ENCODE results near the gene NEUROD6.

Gene NEUROD6

DNA sequence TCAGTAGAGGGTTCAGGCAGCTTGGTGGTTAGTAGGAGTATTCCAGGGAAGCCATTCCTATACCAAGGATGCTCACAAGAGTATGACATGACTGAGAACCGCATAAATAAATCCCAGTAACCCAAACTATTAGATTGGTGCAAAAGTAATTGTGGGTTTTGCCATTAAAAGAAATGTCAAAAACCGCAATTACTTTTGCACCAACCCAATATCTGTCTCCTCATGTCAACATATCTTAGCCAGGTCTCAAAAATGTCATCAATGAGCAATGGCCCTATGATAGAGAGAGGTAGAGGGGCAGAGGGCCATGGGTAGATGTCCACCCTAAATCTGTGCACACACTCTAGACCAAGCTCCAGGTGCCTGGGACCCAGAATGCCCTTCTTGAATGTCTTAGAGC lies 23.6 kb downstream of the NEUROD6 start:
- DNase-seq, result no peak
- TF ChIP-seq POLR2A (IDR thresholded peaks at IDR 0.05; ENCODE audit: low read length), result no peak
- no peak for TF ChIP-seq GATA1 (IDR thresholded peaks at IDR 0.05; ENCODE audit: low read depth, low read length)

DNA sequence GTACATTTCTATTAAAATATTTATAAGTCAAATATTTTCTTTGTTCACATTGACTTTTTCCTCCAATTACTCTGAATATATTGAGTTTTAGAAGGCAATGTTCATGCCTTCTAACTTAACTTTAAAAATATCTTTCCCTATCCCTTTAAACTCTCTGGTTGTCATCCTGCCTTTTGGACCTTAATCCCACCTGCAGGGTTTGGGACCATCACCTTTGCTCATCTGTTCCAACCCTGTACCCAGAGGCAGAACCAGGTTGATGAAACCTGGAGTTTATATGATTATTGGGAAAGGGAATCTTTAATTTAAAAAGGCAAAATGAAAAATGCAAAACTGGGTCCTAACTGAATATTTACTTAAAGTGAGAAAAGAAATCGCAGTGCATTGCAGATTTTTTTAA lies 24.8 kb downstream of the NEUROD6 start:
- no peak for DNase-seq
- TF ChIP-seq POLR2A (IDR thresholded peaks at IDR 0.05; ENCODE audit: low read length), result no peak
- no peak for TF ChIP-seq GATA1 (IDR thresholded peaks at IDR 0.05; ENCODE audit: low read depth, low read length)

DNA sequence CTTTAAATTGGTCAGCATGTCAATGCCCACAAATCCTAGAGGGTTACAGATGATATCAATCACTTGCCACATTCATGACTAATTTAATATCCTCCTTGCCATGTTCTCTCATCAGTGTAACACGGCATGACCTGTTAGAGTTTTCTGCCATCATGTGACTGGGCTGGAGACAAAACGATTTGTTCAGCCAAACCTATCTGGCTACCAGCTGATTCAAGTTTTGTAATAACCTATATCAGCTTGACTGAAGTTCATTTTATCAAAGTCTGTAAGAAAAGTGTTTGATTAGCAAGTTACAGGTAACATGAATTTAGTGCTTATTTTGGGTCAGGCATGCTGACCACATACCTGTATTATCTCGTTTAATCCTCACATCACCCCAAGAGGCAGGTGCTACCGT lies 25.7 kb downstream of the NEUROD6 start:
- no peak for TF ChIP-seq GATA1 (IDR thresholded peaks at IDR 0.05; ENCODE audit: low read depth, low read length)
- TF ChIP-seq POLR2A (IDR thresholded peaks at IDR 0.05; ENCODE audit: low read length), result no peak
- DNase-seq, result no peak

DNA sequence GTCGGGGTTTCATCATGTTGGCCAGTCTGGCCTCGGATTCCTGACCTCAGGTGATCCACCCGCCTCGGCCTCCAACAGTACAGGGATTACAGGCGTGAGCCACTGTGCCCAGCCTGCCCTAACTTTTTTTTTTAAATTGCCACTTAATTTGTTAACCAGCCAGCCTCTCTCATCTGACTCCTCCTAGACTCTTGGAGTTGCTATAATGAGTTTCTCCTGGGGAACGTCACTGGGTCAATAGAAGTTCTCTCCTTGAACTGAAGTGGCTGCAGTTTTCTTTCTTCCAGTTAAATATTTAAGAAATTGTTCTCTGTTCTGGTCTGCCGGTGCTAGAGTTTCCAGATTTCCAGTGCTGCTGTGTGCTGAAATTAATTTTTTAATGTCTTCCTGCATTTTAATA lies 27.6 kb downstream of the NEUROD6 start:
- TF ChIP-seq GATA1 (IDR thresholded peaks at IDR 0.05; ENCODE audit: low read depth, low read length), result no peak
- TF ChIP-seq POLR2A (IDR thresholded peaks at IDR 0.05; ENCODE audit: low read length), result no peak
- DNase-seq, result no peak

DNA sequence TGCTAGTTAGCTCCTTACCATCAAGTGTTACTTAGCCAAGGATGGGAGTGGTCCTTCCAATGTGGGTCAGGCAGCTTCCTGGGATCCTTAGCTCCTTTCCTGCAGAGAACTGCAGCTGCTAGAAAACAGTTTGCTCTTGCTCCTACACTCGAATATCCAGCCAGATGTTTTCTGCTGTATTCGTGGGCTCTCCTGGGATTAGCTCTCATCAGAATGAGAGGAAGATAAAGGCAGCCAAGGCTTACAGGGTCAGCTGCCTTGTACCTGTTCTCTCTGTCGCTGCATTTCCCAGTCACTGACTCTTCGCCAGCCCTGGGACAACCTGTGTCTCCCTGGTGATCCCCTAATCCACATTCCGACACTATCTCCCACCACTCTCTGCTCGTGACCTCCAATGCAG lies 29.0 kb downstream of the NEUROD6 start:
- DNase-seq, result no peak
- TF ChIP-seq POLR2A (IDR thresholded peaks at IDR 0.05; ENCODE audit: low read length) (no peak), GATA1 (IDR thresholded peaks at IDR 0.05; ENCODE audit: low read depth, low read length) (no peak)

DNA sequence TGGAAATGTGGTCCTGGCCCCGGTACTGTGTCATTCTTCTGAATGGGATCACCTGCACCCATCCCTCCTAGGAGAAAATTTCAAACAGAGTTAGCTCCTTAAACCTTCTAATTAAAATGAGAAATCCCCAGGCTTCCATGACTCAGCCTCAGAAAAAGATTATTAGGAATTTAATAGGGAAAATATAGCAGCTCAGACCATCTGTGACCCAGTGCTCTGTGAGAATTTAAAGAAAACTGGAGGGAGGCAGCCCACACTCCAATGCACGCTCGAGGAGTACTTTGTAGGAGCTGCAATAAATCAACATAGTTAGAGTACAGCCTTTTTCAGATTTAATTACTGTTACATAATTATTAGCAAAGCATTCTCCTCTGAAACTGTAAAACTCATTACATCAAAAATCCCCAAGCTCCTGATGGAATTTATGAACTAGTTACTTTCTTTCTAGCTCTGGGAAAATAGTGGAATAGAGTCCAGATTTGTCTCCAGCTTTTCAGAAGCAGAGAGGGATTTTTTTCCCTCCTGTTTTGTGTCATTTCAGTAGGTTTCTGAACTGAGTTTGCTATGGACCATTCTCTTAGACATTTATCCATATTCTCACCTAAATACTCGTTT lies 30.1 kb downstream of the NEUROD6 start:
- TF ChIP-seq GATA1 (IDR thresholded peaks at IDR 0.05; ENCODE audit: low read depth, low read length) (no peak), POLR2A (IDR thresholded peaks at IDR 0.05; ENCODE audit: low read length) (no peak)

DNA sequence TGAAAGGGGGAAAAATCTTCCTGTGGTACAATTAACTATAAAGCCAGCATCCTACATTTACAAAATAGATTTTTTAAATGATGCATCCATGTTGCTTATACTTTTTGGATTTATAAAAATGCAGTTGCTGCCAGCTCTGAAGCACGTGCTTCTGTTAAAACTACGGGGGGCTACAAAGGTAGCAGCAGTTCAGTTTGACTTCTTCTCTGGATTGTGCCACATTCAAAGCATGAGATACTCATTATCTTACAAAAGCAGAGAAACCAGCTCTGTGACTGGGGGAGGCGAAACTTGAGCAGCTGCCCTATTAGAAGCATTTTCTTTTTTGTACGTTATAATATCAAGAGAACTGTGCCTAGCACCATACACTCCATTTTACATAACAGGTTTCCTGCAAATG lies 31.1 kb downstream of the NEUROD6 start:
- no peak for DNase-seq

More for the DNA sequence above, 30.1 kb downstream of the NEUROD6 start:
- no peak for DNase-seq

DNA sequence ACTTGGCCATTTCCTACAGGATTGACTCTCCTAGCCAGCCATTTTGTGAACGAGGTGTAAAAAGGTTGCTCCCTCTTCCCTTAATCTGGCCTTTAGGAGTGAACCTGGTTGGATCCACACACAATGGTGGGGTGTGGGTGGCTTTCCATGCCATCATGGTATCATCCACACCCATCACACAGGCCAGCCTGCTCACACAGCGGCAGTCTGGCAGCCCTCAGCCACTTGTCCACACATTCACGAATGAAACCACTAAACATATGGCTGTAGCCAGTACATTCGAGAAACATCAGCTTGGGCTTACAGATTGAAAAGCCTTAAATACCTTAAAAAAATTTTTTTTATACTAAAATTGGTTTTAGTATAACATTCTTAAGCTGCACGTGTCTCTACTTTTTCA lies 31.9 kb downstream of the NEUROD6 start:
- TF ChIP-seq POLR2A (IDR thresholded peaks at IDR 0.05; ENCODE audit: low read length) (no peak), GATA1 (IDR thresholded peaks at IDR 0.05; ENCODE audit: low read depth, low read length) (no peak)
- no peak for DNase-seq

More for the DNA sequence above, 31.1 kb downstream of the NEUROD6 start:
- TF ChIP-seq GATA1 (IDR thresholded peaks at IDR 0.05; ENCODE audit: low read depth, low read length) (no peak), POLR2A (IDR thresholded peaks at IDR 0.05; ENCODE audit: low read length) (no peak)

DNA sequence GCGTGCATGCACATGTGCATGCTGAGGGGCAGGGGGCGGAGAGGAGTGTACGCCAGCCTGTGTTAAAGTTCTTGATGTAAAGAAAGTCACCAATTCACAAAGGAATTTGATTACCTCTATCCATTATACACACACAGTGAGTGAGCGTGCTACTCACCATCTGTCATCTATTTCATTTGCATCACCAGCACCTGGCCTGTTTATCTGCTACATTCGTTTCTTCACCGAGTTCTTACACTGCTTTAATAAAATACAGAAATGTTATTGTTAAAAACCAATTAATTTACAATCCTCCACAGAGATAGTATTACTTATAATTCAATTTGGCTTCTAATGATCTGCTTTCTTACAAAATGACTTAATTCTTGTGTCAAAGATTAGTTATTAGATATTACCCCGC lies 32.6 kb downstream of the NEUROD6 start:
- no peak for TF ChIP-seq POLR2A (IDR thresholded peaks at IDR 0.05; ENCODE audit: low read length)
- DNase-seq, result no peak

DNA sequence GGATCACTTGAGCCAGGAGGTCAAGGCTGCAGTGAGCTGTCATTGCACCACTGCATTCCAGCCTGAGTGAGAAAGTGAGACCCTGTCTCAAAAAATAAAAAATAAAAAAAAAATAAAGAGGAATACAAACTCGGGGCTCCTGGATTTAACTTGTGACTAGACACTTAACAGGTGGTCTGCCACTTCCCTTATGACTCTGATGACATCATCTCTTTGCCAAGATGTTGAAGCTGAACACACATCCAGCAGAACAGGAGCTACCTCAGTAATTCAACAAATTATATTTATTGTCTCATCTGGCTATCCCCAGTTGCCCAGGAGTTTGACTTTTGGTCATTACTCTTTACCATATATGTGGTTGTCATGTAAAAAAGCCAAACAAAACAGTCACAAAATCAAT lies 35.3 kb downstream of the NEUROD6 start:
- no peak for TF ChIP-seq GATA1 (IDR thresholded peaks at IDR 0.05; ENCODE audit: low read depth, low read length)
- TF ChIP-seq POLR2A (IDR thresholded peaks at IDR 0.05; ENCODE audit: low read length), result no peak
- DNase-seq, result no peak

DNA sequence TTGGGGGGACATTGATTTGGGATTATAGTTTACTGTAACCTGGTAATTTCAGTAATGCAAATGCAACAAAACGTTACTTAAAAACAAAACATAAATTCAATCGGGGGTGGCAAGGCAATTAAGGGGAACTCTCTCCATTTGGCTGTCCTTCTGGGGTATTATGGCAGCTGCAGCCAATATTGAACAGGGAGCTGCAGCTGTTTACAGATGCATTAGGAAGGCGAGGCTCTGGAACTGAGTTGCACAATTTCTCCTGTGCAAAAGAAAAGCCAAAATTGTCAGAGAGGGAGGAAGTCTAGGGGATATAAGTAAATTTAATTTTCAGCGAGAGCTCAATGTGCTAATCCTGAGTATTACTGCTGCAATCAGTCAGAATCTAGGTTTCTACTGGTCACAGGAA lies 36.1 kb downstream of the NEUROD6 start:
- no peak for DNase-seq
- no peak for TF ChIP-seq POLR2A (IDR thresholded peaks at IDR 0.05; ENCODE audit: low read length)
- no peak for TF ChIP-seq GATA1 (IDR thresholded peaks at IDR 0.05; ENCODE audit: low read depth, low read length)

DNA sequence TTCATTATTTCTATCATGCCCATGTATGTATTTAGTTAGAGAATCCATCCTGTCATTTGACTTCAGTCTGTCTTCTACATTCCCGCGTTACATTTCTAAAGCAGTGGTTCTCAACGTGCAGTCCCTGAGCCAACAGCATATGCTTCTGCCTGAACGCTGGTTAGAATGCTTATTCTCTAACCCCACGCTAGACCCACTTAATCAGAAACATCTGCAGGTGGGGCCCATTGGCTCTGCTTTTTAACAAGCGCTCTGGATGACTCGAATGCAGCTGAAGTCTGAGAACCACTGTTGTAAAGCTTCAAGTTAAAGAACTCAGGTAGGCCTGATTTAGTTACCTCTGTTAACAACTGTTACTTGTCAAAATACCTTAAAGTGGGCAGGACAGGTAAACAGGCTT lies 38.2 kb downstream of the NEUROD6 start:
- no peak for DNase-seq
- TF ChIP-seq GATA1 (IDR thresholded peaks at IDR 0.05; ENCODE audit: low read depth, low read length), result no peak
- no peak for TF ChIP-seq POLR2A (IDR thresholded peaks at IDR 0.05; ENCODE audit: low read length)

DNA sequence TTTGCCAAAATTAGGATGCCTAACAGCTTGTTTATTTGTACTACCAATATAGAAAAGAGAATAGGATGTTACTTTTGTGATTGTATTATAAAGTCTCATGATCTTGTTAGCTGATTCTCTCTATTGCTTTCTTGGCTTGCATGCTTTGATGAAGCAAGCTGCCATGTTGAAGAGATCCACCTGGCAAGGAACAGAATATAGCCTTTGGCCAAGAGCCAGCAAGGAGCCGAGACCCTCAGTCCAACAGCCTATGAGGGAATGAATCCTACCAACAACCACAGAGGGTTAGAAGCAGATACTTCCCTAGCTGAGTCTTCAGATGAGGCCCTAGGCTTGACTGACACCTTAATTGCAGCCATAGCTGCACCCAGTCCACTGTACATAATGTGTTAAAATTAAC lies 41.2 kb downstream of the NEUROD6 start:
- no peak for DNase-seq
- TF ChIP-seq GATA1 (IDR thresholded peaks at IDR 0.05; ENCODE audit: low read depth, low read length) (no peak), POLR2A (IDR thresholded peaks at IDR 0.05; ENCODE audit: low read length) (no peak)

DNA sequence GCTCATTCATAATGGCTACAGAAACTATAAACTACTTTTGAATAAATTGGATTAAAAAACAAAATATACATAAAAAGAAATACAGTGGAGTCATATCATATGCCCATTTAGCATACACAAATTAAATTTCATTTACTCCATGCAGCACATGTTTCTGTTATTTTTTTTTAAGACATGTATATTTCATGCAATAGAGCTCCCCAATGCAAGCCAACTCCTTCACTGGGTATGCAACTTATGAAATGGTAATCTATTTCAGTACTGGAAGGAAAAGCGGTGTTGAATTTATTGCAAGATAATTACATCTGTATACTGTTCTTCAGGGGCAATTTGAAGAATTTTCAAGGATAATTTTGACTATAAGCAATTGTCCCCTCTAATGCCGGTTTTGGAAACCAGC lies 49.9 kb downstream of the NEUROD6 start:
- TF ChIP-seq POLR2A (IDR thresholded peaks at IDR 0.05; ENCODE audit: low read length) (no peak), GATA1 (IDR thresholded peaks at IDR 0.05; ENCODE audit: low read depth, low read length) (no peak)
- DNase-seq, result no peak
